B cell (primary cell): ENCODE results near the gene PRPS1.

Experiments used
- CTCF ChIP-seq: fragments of 200-600 bp; IDR thresholded peaks from one replicate; pipeline ENCODE4 v1.8.0; 2022; ENCODE audit warnings: antibody characterized with exemption, mild to moderate bottlenecking
- EZH2 ChIP-seq: IDR thresholded peaks from 2 replicates; pipeline ENCODE4 v1.6.1; 2012; ENCODE audit warnings: borderline replicate concordance, low read depth, mild to moderate bottlenecking, moderate library complexity, low read length; ENCODE audit not compliant: insufficient read depth, poor library complexity, severe bottlenecking

GRCh38 chrX:107673431-107673830 is 45.1 kb downstream of the PRPS1 start:
- TF ChIP-seq CTCF (no peak), EZH2 (no peak)
